Left renal cortex interstitium (tissue), 4 donors: ENCODE data around the gene COMTD1. TPM values are rescaled to one million over a fixed set of nuclear protein-coding genes. Genes with fewer than 3 reads are reported as not detected.
"Not testable (repeated sequence)": the region's sequence is repeated elsewhere in the genome, so short reads cannot be mapped to it uniquely, and the experiment has no call there.

ENCODE experiments used
- DNase-seq, 4 donors: peaks; one replicate each; pipeline ENCODE4 v3.0.0-alpha.2; 2013; ENCODE audit warnings: low read depth in 4 of 4, low spot score in 2 of 4, missing footprints in 1 of 4
- polyA plus RNA-seq, 4 donors: library from polyadenylated mRNA; unstranded; fragments of 120-200 nt; gene quantifications; one replicate each; pipeline ENCODE4 v1.2.1, GENCODE V29; 2013; ENCODE audit not compliant: insufficient read length in 4 of 4

The COMTD1 gene
- polyA plus RNA-seq, 4 donors: 4.0 to 14.7 (median 11.8) TPM

GRCh38 chr10:75226656-75227055, 9.1 kb downstream of the COMTD1 start:
- DNase-seq: no peak

DNA sequence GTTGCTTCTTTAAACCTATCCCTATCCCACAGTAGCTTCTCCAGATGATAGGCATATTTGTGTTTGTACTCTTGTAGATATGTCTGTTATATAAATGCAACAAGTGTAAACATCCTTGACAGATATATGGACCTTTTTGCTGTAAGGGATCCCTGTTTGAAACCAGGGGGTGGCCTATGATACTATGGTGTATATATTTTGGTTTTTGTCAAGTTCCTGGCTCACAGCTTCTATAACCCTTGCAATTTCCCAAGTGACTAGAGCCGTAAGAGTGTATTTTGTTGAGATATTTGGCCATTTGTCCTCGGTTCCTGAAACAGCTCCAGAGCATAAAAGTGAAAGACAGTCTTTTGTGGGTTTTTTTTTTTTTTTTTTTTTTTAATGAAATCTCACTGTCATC, 9.7 kb downstream of the COMTD1 start:
- DNase-seq: no peak

GRCh38 chr10:75223507-75223906, 12.2 kb downstream of the COMTD1 start:
- no peak for DNase-seq

- DNase-seq: not testable (repeated sequence)
Measured at GRCh38 chr10:75221492-75221891, 14.3 kb downstream of the COMTD1 start.

DNA sequence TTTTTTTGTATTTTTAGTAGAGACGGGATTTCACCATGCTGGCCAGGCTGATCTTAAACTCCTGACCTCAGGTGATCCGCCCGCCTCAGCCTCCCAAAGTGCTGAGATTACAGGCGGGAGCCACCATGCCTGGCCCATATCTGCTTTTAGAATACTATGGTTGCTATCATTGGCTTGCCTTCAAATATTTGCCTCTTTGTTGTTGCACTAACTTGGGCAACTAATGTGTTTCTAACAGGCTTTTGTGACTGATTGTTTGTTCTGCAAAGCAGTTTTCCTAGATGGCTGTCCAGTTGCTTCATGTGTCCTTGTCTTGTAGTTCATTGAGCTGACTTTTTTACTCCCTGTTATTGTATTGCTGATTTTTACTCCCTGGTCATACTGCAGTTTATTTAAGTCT, 15.5 kb downstream of the COMTD1 start:
- no peak for DNase-seq

GRCh38 chr10:75212343-75212742, 23.4 kb downstream of the COMTD1 start:
- no peak for DNase-seq

GRCh38 chr10:75211007-75211691, 24.6 kb downstream of the COMTD1 start:
- DNase-seq: no peak

GRCh38 chr10:75210282-75211006, 25.3 kb downstream of the COMTD1 start, which contains the start of gene VDAC2:
Gene VDAC2, plus strand, starts transcription at chr10:75210796. Its CDS starts 363 bp downstream, at chr10:75211159.
- DNase-seq: peak; percentile 78 to 94 (median 84)

- no peak for DNase-seq
Measured at GRCh38 chr10:75209921-75210281, 25.9 kb downstream of the COMTD1 start.

DNA sequence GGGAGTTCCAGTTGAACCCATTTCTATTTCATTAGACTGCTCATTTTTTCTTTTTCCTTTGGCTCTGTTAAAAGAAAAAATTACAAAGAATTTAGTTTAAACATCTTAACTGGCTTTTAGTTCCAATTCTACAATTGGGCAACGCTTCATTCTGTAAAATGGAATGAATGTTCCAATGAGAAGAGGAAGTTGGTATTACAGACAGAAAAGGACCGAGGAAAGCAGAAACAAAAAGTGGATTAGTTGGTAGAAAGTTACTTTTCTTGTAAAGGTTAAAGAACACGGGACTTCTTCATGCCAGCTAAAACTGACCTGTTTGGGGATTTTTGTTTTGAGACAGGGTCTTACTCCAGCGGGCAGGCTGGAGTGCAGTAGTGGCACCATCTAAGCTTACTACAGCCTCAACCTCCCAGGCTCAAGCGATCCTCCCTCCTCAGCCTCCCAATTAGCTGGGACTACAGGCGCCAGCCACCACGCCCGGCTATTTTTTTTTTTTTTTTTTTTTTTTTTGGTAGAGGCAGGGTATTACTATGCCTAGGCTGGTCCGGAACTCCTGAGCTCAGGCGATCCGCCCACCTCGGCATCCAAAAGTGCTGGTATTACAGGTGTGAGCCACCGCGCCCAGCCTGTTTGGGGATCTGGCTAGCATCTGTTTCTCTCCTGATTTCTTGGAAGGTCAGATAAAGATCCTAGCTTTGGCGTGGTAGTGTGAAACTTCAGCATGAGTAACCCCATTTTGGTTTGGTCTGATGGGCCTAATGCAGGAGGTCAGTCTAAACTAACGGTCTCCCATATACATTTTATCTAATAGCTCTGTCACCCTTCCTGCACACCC, 26.5 kb downstream of the COMTD1 start:
- DNase-seq: no peak

DNA sequence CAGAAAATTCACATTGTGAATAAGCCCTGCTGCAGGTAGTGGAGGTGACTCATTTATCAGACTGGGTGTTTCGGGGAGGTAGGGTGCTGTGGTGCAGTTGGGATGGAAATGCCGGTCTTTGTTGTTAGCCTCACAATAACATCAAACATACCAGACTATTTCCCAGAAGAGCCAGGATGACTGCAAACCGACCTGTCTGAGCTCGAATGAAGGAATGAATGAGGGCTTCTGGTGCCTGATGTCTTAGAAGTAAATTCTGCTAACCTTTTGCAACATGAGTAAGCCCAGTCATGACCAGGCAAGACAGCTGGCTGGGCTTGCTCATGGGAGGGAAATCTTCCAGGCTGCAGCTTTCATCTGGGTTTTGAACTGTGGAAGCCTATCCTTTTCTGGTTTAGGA, 27.6 kb downstream of the COMTD1 start:
- no peak for DNase-seq

DNA sequence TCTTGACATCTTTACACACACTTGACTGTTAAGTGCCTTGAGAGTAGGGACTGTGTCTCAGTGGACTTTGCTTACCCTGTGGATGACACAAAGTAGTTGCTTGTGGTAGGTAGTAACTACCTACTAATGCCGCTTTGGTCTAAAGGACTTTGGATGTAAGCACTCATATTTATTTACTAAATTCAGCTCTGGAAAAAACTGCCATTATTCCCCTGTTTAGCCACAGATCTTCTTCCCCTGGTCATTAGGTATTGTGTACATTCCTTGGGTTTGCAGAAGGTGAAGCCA, 28.0 kb downstream of the COMTD1 start:
- DNase-seq: no peak

DNA sequence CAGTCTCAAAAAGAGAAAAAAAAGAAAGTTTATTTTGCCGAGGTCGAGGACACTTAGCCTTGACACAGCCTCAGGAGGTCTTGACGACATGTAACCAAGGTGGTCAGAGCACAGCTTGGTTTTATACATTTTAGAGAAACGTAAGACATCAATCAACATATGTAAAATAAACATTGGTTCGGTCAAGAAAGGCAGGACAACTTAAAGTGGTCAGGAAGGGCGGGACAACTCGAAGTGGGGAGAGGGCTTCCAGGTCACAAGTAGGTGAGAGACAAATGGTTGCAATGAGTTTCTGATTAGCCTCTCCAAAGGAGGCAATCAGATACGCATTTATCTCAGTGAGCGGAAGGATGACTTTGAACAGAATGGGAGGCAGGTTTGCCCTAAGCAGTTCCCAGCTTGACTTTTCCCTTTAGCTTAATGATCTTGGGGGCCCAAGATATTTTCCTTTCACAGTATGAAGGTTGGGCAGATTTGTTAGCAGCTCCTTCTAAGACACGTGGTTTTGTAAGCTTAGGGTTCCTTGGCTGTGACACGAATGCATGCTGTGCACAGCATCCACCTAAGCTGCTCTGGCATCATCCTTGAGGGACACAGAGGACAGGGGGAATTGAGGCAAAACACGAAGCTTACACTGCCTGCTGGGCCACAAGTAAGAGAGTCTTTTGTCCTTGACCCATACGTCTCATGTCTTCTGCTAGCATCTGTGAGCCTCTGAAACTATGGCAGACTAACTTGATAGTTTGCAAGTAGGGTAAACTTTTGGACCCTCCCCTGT, 28.5 kb downstream of the COMTD1 start:
- no peak for DNase-seq

DNA sequence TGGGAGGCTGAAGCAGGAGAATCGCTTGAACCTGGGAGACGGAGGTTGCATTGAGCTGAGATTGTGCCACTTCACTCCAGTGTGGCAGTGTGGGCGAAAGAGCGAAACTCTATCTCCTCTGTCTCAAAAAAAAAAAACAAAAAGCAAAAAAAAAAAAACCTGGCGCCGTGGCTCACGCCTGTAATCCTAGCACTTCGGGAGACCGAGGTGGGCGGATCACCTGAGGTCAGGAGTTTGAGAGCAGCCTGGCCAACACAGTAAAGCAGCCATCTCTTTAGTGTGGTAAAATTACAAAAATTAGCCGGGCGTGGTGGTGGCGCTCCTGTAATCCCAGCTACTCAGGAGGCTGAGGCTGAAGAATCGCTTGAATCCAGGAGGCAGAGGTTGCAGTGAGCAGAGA, 29.1 kb downstream of the COMTD1 start:
- not testable (repeated sequence) for DNase-seq

DNA sequence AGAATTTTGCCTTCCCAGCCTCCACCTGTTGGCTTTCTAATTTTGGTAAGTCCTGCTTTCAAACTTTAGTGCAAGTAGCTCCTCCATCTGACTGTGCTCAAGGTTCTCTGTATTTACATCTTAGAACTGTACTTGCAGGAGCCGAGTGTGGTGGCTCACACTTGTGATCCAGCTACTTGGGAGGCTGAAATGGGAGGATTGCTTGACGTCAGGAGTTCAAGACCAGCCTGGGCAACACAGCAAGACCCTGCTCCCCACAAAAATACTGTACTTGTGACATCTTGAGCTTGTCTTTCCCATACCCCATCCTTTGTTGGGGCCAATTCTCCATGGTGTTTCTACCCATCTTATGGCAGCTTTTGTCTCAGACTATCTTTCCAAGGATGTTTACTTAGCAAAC, 29.8 kb downstream of the COMTD1 start:
- no peak for DNase-seq

DNA sequence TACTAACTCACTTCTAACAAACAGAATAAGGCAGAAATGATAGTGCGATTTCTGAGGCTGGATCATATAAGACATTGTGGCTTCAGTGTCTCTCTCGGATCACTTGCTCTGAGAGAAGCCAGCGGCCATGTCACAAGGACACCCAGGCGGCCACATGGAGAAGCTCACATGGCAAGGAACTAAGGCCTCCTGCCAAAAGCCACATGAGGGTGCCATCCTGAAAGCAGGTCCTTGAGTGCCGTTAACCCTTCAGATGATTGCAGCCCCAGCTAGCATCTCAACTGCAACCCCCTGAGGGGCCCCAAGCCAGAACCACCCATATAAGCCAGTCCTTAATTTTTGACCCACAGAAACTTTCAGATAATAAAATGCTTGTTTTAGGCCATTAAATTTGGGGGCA, 32.0 kb downstream of the COMTD1 start:
- no peak for DNase-seq

DNA sequence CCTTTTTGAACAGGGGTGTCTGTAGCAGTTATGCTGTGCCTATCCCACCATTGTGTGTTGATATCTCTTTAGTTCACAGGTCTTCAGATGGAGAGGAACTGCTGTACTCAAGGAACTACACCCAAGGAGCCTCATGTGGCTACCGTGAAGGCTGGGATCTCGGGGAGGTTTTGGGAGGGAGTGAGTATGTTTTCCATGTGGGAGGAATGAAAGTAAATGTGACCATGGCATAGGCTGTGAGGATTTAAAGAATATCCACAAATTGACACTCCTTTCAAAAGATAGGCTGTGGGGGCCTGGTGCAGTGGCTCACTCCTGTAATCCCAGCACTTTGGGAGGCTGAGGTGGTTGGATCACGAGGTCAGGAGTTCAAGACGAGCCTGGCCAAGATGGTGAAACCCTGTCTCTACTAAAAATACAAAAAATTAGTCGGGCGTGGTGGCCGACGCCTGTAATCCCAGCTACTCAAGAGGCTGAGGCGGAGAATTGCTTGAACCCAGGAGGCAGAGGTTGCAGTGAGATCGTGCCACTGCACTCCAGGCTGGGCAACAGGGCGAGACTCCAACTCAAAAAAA, 32.6 kb downstream of the COMTD1 start:
- not testable (repeated sequence) for DNase-seq

DNA sequence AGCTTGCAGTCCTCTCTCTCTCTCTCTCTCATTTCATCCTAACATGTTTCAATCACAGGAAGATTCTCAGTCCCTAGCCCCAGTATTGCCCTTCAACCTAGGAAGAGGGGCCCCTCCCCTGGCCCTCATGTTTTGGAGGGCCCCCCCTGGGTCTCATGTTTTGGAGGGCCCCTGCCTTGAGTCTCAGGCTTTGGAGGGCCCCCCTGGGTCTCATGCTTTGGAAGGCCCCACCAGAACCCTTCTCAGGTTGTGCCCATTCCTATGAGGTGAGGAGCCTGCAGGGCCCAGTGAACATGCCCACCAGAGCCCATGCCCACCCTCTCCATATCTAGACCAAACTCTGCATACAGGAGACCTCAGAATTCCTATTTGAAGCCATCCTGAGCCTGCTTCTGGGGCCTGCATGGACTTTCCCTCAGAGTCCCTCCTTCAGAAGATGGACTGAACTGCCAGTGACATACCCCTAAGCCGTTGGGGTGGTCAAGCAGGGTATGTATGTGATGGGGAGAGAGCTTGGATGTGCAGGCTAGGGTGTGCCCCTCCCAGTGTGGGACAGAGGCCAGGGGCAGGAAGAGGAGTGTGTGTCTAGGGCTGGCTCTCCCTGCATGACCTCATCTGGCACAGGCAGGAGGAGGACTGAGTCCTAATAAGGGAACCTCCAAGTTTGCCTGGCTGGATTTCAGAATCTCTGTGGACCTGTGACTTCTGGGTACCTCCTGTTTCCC, 33.3 kb downstream of the COMTD1 start:
- no peak for DNase-seq

GRCh38 chr10:75201793-75202307, 33.9 kb downstream of the COMTD1 start:
- DNase-seq: no peak

DNA sequence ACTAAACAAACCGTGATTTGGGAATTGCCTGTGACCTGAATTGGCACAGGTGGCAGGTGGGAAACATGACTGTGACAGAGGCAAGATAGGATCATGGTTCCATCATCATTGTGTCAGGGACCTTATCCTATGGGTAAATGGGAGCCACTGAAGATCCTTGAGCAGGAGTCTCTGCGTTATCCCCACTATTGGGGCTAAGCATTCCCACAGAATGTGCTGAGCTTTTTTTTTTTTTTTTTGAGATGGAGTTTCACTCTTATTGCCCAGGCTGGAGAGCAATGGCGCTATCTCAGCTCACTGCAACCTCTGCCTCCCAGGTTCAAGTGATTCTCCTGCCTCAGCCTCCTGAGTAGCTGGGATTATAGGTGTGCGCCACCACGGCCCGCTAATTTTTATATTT, 35.8 kb downstream of the COMTD1 start:
- DNase-seq: not testable (repeated sequence)
